HG03442 (cell line): ENCODE data around the gene CDKL1.
"Not testable (repeated sequence)": the region's sequence is repeated elsewhere in the genome, so short reads cannot be mapped to it uniquely, and the experiment has no call there.

Experiments
- ATAC-seq: cut with Tn5 transposase; IDR thresholded peaks from one replicate; pipeline ENCODE4 v1.9.1; 2021; ENCODE audit warnings: mild to moderate bottlenecking, moderate library complexity; ENCODE audit not compliant: unreplicated experiment

CDKL1 gene

GRCh38 chr14:50335989-50336824 lies 60.5 kb downstream of the CDKL1 start:
- no peak for ATAC-seq

- ATAC-seq = no peak
These were observed 61.3 kb downstream of the CDKL1 start for GRCh38 chr14:50335389-50335788.

DNA sequence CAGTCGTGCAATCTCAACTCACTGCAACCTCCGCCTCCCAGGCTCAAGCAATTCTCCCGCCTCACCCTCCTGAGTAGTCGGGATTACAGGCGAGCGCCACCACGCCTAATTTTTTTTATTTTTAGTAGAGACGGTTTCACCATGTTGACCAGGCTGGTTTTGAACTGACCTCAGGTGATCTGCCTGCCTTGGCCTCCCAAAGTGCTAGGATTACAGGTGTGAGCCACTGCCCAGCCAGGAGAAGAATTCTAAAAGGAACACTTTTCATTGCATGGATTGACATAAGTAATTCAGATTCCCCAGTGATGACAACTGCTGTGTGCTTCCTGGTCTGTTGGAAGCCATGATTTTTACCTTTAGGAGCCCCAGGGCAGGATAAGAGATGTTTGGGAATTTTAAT lies 62.5 kb downstream of the CDKL1 start:
- no peak for ATAC-seq

DNA sequence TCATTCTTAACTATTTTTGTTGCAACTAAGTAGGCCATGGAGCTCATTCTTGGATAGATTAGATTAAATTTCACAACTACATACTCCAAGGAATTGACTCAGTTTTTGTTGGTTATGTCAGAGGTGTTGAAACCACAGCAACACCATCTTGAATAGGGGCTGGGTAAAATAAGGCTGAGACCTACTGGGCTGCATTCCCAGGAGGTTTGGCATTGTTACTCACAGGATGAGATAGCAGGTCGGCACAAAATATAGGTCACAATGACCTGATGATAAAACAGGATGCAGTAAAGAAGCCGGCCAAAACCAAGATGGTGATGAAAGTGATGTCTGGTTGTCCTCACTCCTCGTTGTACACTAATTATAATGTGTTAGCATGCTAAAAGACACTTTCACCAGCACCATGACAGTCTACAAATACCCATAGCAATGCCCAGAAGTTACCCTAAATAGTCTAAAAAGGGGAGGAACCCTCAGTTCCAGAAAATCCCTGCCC lies 63.6 kb downstream of the CDKL1 start:
- ATAC-seq = no peak

DNA sequence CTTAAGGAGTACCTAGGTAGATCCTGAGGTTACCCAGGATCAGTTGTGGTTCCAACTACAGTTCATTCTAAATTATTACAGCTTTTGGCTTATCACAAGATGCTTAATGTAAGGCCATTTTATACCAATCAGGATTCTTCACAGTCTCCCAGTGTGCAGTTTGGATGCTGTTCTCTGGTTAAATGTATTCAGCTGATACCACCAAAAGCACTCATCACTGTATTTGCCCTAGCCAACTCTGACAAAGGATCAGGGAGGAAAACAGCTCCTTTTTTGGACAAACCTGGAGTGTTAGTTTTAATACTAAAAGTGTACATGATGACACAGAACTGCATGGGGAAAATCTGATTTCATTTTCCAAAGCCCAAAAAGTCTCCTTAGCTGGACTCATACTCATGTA lies 65.1 kb downstream of the CDKL1 start:
- no peak for ATAC-seq

- peak; percentile 77 for ATAC-seq
These were observed 75.5 kb downstream of the CDKL1 start for GRCh38 chr14:50321009-50321660.

DNA sequence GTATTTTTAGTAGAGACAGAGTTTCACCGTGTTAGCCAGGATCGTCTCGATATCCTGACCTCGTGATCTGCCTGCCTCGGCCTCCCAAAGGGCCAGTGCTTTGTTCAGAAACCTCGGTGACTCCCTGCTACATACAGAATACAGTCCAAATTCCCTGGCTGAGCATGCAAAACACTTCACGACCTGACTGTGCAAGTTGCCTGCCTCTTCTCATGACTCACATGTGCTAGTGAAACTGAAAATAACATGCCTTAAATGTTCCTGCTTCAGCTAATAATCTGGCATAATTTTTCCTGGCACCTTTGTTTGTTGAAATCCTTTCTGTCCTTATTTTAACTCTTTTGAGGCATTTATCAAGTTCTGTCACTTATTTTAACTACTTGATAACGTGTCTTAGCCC lies 76.4 kb downstream of the CDKL1 start:
- peak; percentile 45 for ATAC-seq

- ATAC-seq = no peak
These were observed 77.0 kb downstream of the CDKL1 start for GRCh38 chr14:50319721-50320120.

DNA sequence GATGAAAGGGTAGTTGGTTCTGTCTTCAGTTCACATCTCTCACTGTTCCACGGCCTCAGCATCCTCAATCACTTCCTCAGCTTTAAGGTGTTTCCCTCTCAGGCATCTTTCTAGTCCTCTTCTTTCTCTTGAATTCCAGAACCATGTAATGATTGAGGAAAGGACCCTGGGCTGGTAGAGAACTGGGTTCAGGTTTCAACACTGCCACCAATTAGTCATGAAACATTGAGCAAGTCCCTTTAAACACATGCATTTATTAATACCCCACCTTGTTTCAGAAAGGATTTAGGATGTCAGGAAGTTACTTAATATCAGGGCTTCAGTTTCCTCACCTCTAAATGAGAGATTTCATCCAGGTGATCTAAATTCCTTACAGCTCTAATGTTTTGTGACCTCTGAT lies 77.4 kb downstream of the CDKL1 start:
- ATAC-seq = no peak

DNA sequence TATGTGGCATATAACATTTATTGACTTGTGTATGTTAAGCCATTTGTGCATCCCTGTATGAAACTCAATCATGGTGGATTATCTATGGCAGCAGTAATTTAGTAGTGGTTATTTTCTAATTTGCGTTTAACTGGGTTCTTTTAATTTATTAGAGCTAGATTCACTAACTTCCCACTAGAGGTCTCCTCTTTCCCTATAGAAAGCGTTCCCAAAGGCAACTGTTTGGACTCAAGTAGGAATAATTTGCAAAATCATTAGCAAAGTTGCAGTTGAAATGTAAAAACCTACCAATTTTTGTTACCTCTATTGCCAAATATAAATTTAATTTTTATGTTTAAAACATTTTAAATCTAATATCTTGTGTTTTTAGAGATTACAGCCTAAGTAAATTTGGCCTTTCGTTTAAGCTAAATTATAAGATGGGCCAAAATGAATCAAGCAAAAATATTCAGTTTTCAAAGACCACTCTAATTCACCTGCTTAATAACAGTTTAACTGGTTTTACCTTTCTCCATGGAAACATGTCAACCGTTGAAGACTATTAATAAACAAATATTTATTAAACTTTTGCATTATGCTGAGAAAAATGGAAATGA lies 78.6 kb downstream of the CDKL1 start:
- ATAC-seq = no peak

DNA sequence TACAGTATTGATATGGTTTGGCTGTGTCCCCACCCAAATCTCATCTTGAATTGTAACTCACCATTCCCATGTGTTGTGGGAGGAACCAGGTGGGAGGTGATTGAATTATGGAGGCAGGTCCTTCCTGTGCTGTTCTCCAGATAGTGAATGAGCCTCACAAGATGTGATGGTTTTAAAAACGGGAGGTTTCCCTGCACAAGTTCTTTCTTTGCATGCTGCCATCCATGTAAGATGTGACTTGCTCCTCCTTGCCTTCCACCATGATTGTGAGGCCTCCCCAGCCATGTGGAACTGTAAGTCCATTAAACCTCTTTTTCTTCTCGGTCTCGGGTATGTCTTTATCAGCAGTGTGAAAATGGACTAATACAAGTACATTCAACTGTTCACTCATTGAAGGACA lies 82.6 kb downstream of the CDKL1 start:
- ATAC-seq = not testable (repeated sequence)

- ATAC-seq = peak; percentile 19
These were observed 84.0 kb downstream of the CDKL1 start for GRCh38 chr14:50312734-50313054.

GRCh38 chr14:50311972-50312733 lies 84.5 kb downstream of the CDKL1 start, which contains the start of the genes DMAC2L and L2HGDH:
Gene DMAC2L, plus strand, starts transcription at chr14:50312324. Its CDS starts 9,164 bp downstream, at chr14:50321488.
Gene L2HGDH, minus strand, starts transcription at chr14:50312229. Its CDS starts 79 bp downstream, at chr14:50312150.
- ATAC-seq = peak; percentile 91

GRCh38 chr14:50311337-50311971 lies 85.2 kb downstream of the CDKL1 start:
- no peak for ATAC-seq

GRCh38 chr14:50310445-50310844 lies 86.2 kb downstream of the CDKL1 start:
- ATAC-seq = no peak

- no peak for ATAC-seq
These were observed 88.2 kb downstream of the CDKL1 start for GRCh38 chr14:50308363-50308915.

- ATAC-seq = no peak
These were observed 92.8 kb downstream of the CDKL1 start for GRCh38 chr14:50303744-50304471.

DNA sequence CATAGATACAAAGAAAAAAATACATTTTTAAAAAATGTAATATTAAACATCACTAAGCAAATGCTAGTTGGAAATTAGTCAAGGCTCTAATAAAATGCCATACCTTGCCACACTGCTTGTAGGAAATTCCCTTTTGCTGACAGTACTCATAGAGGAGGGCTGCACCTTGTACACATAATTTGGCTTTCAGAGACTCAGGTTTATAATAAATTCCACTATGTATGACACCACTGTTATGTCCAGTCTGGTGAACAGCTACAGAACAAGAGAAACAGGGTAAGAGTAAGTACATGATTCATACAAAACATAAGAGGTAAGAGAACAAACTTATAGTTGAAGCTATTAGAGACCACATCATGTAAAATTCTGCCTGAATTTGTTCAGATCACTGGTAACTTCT lies 94.8 kb downstream of the CDKL1 start:
- ATAC-seq = no peak

DNA sequence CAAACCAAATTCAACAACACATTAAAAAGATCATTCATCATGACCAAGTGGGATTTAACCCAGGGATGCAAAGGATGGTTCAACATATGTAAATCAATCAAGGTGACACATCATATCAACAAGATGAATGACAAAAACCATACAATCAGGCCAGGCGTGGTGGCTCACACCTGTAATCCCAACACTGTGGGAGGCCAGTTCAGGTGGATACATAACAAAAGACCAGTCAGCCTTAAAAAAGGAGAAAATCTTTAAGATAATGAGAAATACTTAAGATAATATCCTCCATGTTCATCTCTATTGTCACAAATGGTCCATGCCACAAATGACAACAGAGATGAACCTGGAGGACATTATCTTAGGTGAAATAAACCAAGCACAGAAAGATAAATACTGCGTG lies 97.1 kb downstream of the CDKL1 start:
- ATAC-seq = no peak

DNA sequence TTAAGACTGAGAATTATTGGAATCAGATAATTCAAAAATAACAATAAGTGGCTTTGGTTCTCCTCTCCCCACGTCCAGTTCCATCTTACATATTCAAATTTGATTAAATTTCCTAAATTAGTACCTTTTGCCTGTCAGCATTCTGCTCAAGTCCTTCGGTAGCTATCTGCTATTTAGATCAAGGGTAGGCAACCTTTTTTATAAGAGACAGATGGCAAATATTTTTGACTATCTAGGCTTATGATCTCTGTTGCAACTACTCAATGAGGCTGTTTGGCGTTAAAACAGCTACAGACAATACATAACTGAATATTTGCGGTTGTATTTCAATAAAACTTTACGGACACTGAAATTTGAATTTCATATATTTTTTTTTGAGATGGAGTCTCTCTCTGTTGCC lies 106.4 kb downstream of the CDKL1 start:
- ATAC-seq = no peak
